Measurements from ENCODE around the gene OTOG.

DNA sequence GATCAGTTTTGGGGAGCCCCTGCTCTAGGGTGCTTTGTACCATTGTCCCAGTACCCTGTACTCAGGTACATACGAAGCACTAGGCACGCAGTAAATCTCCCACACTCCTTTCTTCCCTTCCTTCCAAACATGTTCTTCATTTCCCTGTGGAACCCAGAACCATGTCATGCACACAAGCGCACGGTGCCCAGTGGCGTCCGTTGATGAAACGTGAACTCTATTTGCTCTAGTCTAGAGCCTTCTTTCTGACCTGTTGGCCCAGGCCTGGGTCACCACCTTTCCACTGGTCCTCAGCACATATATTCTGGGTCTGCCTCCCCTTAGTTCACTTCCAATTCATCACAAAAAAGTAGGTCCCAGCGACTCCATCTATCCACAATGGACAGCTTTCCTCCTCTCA is 9.8 kb upstream of the OTOG start:
- TF ChIP-seq EZH2 (IDR thresholded peaks at IDR 0.05; ENCODE audit: insufficient read depth, poor library complexity, severe bottlenecking) (no peak), EZH2phosphoT487 (IDR thresholded peaks at IDR 0.05; ENCODE audit: insufficient read depth, low read depth) (no peak)

Data from GM23248 (cell line).